Thyroid gland (tissue), 4 donors: ENCODE results near the gene TRAF3IP3.

Source experiments
- CTCF ChIP-seq, 6 experiments: fragments of 200-600 bp in 3 of 6; fragments of 450-650 bp in 3 of 6; sonication (generic) in 3 of 6; IDR thresholded peaks; one replicate each; pipeline ENCODE4 v1.5.1; 2016 to 2019; ENCODE audit warnings: antibody characterized with exemption in 6 of 6, mild to moderate bottlenecking in 2 of 6, inconsistent platforms in 1 of 6, moderate library complexity in 1 of 6
- POLR2A ChIP-seq, 2 donors: fragments of 450-650 bp; IDR thresholded peaks; one replicate each; pipeline ENCODE4 v1.6.1; 2017; ENCODE audit warnings: antibody characterized with exemption in 2 of 2, mild to moderate bottlenecking in 2 of 2, moderate library complexity in 1 of 2

GRCh38 chr1:209803568-209803967, 47.7 kb downstream of the TRAF3IP3 start:
- TF ChIP-seq CTCF (IDR thresholded peaks at IDR 0.05) (no peak), POLR2A (IDR thresholded peaks at IDR 0.05) (no peak)
